ENCODE measurements around the gene MPO.

Gene MPO

GRCh38 chr17:58275417-58275816 lies 5.3 kb downstream of the MPO start:
- Histone ChIP-seq H3K79me2 (ENCODE audit: control insufficient read depth, insufficient read depth, low read length, unreplicated experiment) (no peaks in the 10 kb centered on the region), H3K27ac (ENCODE audit: low read depth, low read length) (no peak overlapping the region), H3K27me3 (ENCODE audit: insufficient read depth, low read length) (peaks cover 53% of the 10 kb centered on the region), H3K4me1 (ENCODE audit: control insufficient read depth, insufficient read depth, low read length, unreplicated experiment) (no peaks in the 10 kb centered on the region), H3K36me3 (ENCODE audit: insufficient read depth, low read length) (no peaks in the 10 kb centered on the region), H3K4me3 (ENCODE audit: low read depth, low read length) (no peak overlapping the region), H2AFZ (ENCODE audit: low read length, unreplicated experiment) (no peak overlapping the region)

- H3K4me3 ChIP-seq (ENCODE audit: low read depth, low read length) = no peak overlapping the region
- no peaks in the 10 kb centered on the region for H3K4me1 ChIP-seq (ENCODE audit: control insufficient read depth, insufficient read depth, low read length, unreplicated experiment)
- H2AFZ ChIP-seq (ENCODE audit: low read length, unreplicated experiment) = no peak overlapping the region
- H3K27me3 ChIP-seq (ENCODE audit: insufficient read depth, low read length) = peaks cover 51% of the 10 kb centered on the region
- H3K79me2 ChIP-seq (ENCODE audit: control insufficient read depth, insufficient read depth, low read length, unreplicated experiment) = no peaks in the 10 kb centered on the region
- no peak overlapping the region for H3K27ac ChIP-seq (ENCODE audit: low read depth, low read length)
- H3K36me3 ChIP-seq (ENCODE audit: insufficient read depth, low read length) = no peaks in the 10 kb centered on the region
Observed at GRCh38 chr17:58273453-58274104, 7.2 kb downstream of the MPO start.

- Histone ChIP-seq H2AFZ (ENCODE audit: low read length, unreplicated experiment) (no peak overlapping the region), H3K36me3 (ENCODE audit: insufficient read depth, low read length) (no peaks in the 10 kb centered on the region), H3K4me1 (ENCODE audit: control insufficient read depth, insufficient read depth, low read length, unreplicated experiment) (no peaks in the 10 kb centered on the region), H3K27ac (ENCODE audit: low read depth, low read length) (no peak overlapping the region), H3K27me3 (ENCODE audit: insufficient read depth, low read length) (peaks cover 57% of the 10 kb centered on the region), H3K79me2 (ENCODE audit: control insufficient read depth, insufficient read depth, low read length, unreplicated experiment) (no peaks in the 10 kb centered on the region), H3K4me3 (ENCODE audit: low read depth, low read length) (no peak overlapping the region)
Observed at GRCh38 chr17:58272367-58273280, 8.1 kb downstream of the MPO start.

- peaks cover 67% of the 10 kb centered on the region for H3K27me3 ChIP-seq (ENCODE audit: insufficient read depth, low read length)
- no peak overlapping the region for H3K4me3 ChIP-seq (ENCODE audit: low read depth, low read length)
- no peak overlapping the region for H3K27ac ChIP-seq (ENCODE audit: low read depth, low read length)
- H3K4me1 ChIP-seq (ENCODE audit: control insufficient read depth, insufficient read depth, low read length, unreplicated experiment) = no peaks in the 10 kb centered on the region
- no peak overlapping the region for H2AFZ ChIP-seq (ENCODE audit: low read length, unreplicated experiment)
- H3K79me2 ChIP-seq (ENCODE audit: control insufficient read depth, insufficient read depth, low read length, unreplicated experiment) = no peaks in the 10 kb centered on the region
- H3K36me3 ChIP-seq (ENCODE audit: insufficient read depth, low read length) = no peaks in the 10 kb centered on the region
Observed at GRCh38 chr17:58271216-58271931, 9.4 kb downstream of the MPO start.

- no peak overlapping the region for H2AFZ ChIP-seq (ENCODE audit: low read length, unreplicated experiment)
- no peaks in the 10 kb centered on the region for H3K79me2 ChIP-seq (ENCODE audit: control insufficient read depth, insufficient read depth, low read length, unreplicated experiment)
- no peak overlapping the region for H3K4me3 ChIP-seq (ENCODE audit: low read depth, low read length)
- H3K27ac ChIP-seq (ENCODE audit: low read depth, low read length) = no peak overlapping the region
- H3K4me1 ChIP-seq (ENCODE audit: control insufficient read depth, insufficient read depth, low read length, unreplicated experiment) = no peaks in the 10 kb centered on the region
- H3K27me3 ChIP-seq (ENCODE audit: insufficient read depth, low read length) = peaks cover 69% of the 10 kb centered on the region
- H3K36me3 ChIP-seq (ENCODE audit: insufficient read depth, low read length) = no peaks in the 10 kb centered on the region
Observed at GRCh38 chr17:58270476-58271215, 10.1 kb downstream of the MPO start.

GRCh38 chr17:58269557-58270291 lies 11.0 kb downstream of the MPO start:
- H2AFZ ChIP-seq (ENCODE audit: low read length, unreplicated experiment) = no peak overlapping the region
- H3K4me1 ChIP-seq (ENCODE audit: control insufficient read depth, insufficient read depth, low read length, unreplicated experiment) = no peaks in the 10 kb centered on the region
- H3K27ac ChIP-seq (ENCODE audit: low read depth, low read length) = no peak overlapping the region
- H3K36me3 ChIP-seq (ENCODE audit: insufficient read depth, low read length) = no peaks in the 10 kb centered on the region
- H3K27me3 ChIP-seq (ENCODE audit: insufficient read depth, low read length) = peaks cover 76% of the 10 kb centered on the region
- no peak overlapping the region for H3K4me3 ChIP-seq (ENCODE audit: low read depth, low read length)
- H3K79me2 ChIP-seq (ENCODE audit: control insufficient read depth, insufficient read depth, low read length, unreplicated experiment) = no peaks in the 10 kb centered on the region

GRCh38 chr17:58268774-58269556 lies 11.8 kb downstream of the MPO start:
- Histone ChIP-seq H3K36me3 (ENCODE audit: insufficient read depth, low read length) (no peaks in the 10 kb centered on the region), H3K27me3 (ENCODE audit: insufficient read depth, low read length) (peaks cover 83% of the 10 kb centered on the region), H3K4me3 (ENCODE audit: low read depth, low read length) (no peak overlapping the region), H3K79me2 (ENCODE audit: control insufficient read depth, insufficient read depth, low read length, unreplicated experiment) (no peaks in the 10 kb centered on the region), H2AFZ (ENCODE audit: low read length, unreplicated experiment) (no peak overlapping the region), H3K27ac (ENCODE audit: low read depth, low read length) (no peak overlapping the region), H3K4me1 (ENCODE audit: control insufficient read depth, insufficient read depth, low read length, unreplicated experiment) (no peaks in the 10 kb centered on the region)

GRCh38 chr17:58268326-58268725 lies 12.4 kb downstream of the MPO start:
- Histone ChIP-seq H2AFZ (ENCODE audit: low read length, unreplicated experiment) (no peak overlapping the region), H3K4me3 (ENCODE audit: low read depth, low read length) (no peak overlapping the region), H3K27me3 (ENCODE audit: insufficient read depth, low read length) (peaks cover 83% of the 10 kb centered on the region), H3K36me3 (ENCODE audit: insufficient read depth, low read length) (no peaks in the 10 kb centered on the region), H3K27ac (ENCODE audit: low read depth, low read length) (no peak overlapping the region), H3K4me1 (ENCODE audit: control insufficient read depth, insufficient read depth, low read length, unreplicated experiment) (no peaks in the 10 kb centered on the region), H3K79me2 (ENCODE audit: control insufficient read depth, insufficient read depth, low read length, unreplicated experiment) (no peaks in the 10 kb centered on the region)
